Endothelial cell (in vitro differentiated cells): ENCODE measurements around the gene EIF4E1B. TPM values are rescaled to one million over a fixed set of nuclear protein-coding genes. Genes with fewer than 3 reads are reported as not detected.

Experiments
- DNase-seq: peaks from one replicate; pipeline ENCODE4 v3.0.0; 2021; ENCODE audit warnings: low spot score
- H3K27ac Mint-ChIP-seq: one replicate; pipeline ENCODE4 v1.8.0; 2021; ENCODE audit warnings: mixed read lengths, inconsistent platforms; ENCODE audit not compliant: unreplicated experiment
- H3K27me3 Mint-ChIP-seq: one replicate; pipeline ENCODE4 v1.8.0; 2021; ENCODE audit warnings: mild to moderate bottlenecking, moderate library complexity, mixed read lengths, inconsistent platforms; ENCODE audit not compliant: unreplicated experiment
- H3K36me3 Mint-ChIP-seq: one replicate; pipeline ENCODE4 v1.8.0; 2021; ENCODE audit warnings: mild to moderate bottlenecking, low read depth, mixed read lengths, inconsistent platforms; ENCODE audit not compliant: unreplicated experiment
- H3K4me1 Mint-ChIP-seq: one replicate; pipeline ENCODE4 v1.8.0; 2021; ENCODE audit warnings: mild to moderate bottlenecking, mixed read lengths, inconsistent platforms; ENCODE audit not compliant: unreplicated experiment
- H3K4me3 Mint-ChIP-seq: one replicate; pipeline ENCODE4 v1.8.0; 2021; ENCODE audit warnings: mild to moderate bottlenecking, mixed read lengths, inconsistent platforms; ENCODE audit not compliant: unreplicated experiment
- H3K9me3 Mint-ChIP-seq: one replicate; pipeline ENCODE4 v1.8.0; 2021; ENCODE audit warnings: mixed read lengths, inconsistent platforms; ENCODE audit not compliant: unreplicated experiment
- total RNA-seq: library from RNA; stranded (reverse); fragmentation: NEBNext Ultra II Directional; extraction: Animal tissue kit (Norgen Biotek cat#: 25700); gene quantifications from one replicate; pipeline ENCODE4 v1.2.1, GENCODE V29; 2021; ENCODE audit not compliant: unreplicated experiment
- TF ChIP-seq, protein P1 (sequence below): fragments of 200-600 bp; sonication (generic); IDR thresholded peaks from one replicate; pipeline ENCODE4 v1.5.0; 2021; ENCODE audit warnings: antibody characterized with exemption; ENCODE audit not compliant: unreplicated experiment

The EIF4E1B gene
- total RNA-seq, 1 donor from 2014 or later, result 0.54 TPM

DNA sequence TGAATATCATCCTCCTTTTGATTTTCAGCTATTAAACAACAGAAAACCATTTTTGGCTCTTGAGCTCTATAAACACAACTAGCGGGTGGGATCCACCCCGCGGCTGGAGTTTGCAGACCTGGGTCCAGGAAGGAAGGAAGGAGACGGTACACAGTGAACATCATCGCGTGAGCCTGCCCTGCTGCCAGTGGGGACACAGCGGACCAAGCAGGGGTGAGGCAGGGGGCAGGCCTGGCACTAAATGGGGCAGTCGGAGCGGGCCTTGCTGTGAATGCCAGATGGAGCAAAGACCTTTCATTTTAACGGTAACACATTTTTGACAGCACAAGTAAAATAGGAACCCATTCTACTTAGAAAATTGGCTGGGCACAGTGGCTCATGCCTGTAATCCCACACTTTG, 31.2 kb downstream of the EIF4E1B start:
- H3K27ac Mint-ChIP-seq, result peak overlapping the region; percentile 50
- no peak for DNase-seq
- H3K9me3 Mint-ChIP-seq, result no peaks in the 10 kb centered on the region
- TF ChIP-seq, protein P1, sequence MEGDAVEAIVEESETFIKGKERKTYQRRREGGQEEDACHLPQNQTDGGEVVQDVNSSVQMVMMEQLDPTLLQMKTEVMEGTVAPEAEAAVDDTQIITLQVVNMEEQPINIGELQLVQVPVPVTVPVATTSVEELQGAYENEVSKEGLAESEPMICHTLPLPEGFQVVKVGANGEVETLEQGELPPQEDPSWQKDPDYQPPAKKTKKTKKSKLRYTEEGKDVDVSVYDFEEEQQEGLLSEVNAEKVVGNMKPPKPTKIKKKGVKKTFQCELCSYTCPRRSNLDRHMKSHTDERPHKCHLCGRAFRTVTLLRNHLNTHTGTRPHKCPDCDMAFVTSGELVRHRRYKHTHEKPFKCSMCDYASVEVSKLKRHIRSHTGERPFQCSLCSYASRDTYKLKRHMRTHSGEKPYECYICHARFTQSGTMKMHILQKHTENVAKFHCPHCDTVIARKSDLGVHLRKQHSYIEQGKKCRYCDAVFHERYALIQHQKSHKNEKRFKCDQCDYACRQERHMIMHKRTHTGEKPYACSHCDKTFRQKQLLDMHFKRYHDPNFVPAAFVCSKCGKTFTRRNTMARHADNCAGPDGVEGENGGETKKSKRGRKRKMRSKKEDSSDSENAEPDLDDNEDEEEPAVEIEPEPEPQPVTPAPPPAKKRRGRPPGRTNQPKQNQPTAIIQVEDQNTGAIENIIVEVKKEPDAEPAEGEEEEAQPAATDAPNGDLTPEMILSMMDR, result no peak
- H3K4me1 Mint-ChIP-seq, result no peaks in the 10 kb centered on the region
- peaks cover 5% of the 10 kb centered on the region for H3K27me3 Mint-ChIP-seq
- peak overlapping the region; percentile 52 for H3K4me3 Mint-ChIP-seq
- H3K36me3 Mint-ChIP-seq, result no peaks in the 10 kb centered on the region

DNA sequence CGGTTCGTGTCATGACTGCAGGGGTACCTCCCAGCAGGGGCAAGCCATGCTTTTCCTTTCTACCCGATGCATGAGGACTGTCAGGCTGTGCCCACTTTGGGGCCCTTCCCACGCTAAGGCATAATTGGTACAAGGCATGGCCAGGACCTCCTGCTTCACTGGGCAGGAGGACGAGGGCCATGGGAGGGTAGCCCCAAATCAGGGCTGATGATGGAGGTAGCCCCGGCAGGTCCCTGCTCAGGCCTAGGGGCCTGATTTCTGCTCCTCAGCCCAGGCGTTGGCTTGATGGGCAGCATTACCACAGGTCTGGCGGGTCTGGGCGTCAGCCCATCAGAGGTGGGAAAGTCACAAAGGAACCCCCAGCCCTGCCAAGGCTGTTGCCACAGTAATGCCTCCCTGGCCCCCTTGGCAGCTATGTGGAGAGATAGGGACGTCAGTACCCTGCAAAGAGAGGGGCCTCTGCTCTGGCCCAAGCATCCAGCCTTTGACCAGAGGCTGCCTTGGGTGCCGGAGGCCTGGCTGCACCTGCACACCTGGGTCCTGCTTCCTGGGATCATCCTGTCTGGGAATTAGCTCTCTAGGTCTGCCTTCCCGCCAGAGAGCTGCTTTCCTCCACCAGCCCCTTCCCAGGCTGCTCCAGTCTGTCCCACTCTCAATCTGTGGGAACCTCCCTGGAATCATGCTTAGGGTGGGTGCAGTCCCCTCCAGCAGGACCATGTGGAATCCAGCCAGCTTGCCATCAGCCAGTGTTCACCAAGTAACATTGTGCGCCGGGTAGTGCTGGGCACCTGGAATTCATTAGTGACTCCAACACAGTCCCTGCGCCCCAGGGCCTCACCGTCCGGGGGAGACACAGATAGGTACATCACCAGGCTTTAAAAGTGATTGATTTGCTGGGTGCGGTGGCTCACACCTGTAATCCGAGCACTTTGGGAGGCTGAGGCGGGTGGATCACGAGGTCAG, 32.2 kb downstream of the EIF4E1B start:
- Mint-ChIP-seq H3K36me3 (no peaks in the 10 kb centered on the region), H3K27me3 (peaks cover 5% of the 10 kb centered on the region), H3K4me3 (no peak overlapping the region), H3K9me3 (no peaks in the 10 kb centered on the region), H3K4me1 (no peaks in the 10 kb centered on the region), H3K27ac (no peak overlapping the region)
- DNase-seq, result no peak
- TF ChIP-seq, protein P1, result no peak

DNA sequence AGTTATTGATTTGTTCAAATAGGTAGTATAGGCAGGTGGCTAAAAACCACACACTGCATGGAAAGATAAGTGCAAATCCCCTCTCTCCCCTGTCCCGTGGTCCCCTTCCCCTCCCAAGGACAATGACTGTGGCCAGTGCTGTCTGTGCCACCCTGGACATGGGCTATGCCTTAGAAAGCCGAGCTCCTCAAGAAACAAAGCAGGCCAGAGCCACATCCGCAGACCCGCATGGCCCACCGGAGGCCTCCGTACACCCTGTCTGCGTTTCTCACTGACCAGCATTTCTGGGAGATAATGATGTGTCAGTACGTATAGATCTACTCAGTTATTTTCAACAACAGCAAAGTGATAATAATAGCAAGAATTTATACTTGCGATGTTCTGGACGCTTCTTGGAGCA, 33.1 kb downstream of the EIF4E1B start:
- no peak overlapping the region for H3K27ac Mint-ChIP-seq
- peaks cover 5% of the 10 kb centered on the region for H3K27me3 Mint-ChIP-seq
- TF ChIP-seq, protein P1, result no peak
- no peak overlapping the region for H3K4me3 Mint-ChIP-seq
- H3K9me3 Mint-ChIP-seq, result no peaks in the 10 kb centered on the region
- DNase-seq, result no peak
- H3K36me3 Mint-ChIP-seq, result no peaks in the 10 kb centered on the region
- H3K4me1 Mint-ChIP-seq, result no peaks in the 10 kb centered on the region

DNA sequence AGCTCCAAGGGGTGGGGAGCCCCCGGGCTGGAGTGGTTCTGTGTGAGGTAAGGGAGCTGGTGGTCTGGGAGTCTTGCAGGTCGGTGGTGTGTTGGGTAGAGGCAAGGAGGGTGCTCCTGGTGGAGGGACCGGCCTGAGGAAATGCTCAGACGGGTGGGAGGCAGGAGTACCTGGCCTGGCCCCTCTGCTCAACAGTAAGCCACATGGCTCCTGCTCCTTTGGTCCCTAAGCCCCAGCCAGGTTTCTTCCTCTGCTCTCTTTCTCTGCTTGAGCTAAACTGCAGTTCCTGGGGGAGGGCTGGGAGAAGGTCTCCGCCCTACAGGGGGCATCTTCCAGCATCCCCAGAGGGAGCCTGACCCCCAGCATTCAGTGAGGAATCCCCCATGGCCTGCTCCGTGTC, 34.0 kb downstream of the EIF4E1B start:
- TF ChIP-seq, protein P1, result no peak
- no peaks in the 10 kb centered on the region for H3K9me3 Mint-ChIP-seq
- DNase-seq, result no peak

DNA sequence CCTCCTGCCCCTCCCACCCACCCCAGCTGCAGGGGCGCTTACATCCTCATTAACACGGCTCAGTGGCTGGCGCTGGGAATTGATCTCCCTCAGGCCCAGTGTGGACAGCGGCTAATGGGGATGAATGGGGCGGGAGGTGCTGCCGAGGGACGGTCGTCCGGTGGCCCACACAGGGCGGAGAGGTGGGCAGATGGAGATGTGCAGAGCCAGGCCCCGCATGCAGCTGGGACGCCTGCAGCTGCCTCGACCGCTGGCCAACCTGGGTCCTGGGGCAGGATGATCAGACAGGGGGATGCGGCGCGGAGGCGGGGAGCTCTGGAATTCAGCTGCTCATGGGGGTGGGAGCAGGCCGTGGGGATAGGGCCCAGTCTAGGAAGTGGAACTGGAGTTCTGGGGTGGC, 34.4 kb downstream of the EIF4E1B start:
- Mint-ChIP-seq H3K4me3 (no peak overlapping the region), H3K36me3 (no peaks in the 10 kb centered on the region), H3K9me3 (no peaks in the 10 kb centered on the region), H3K27ac (no peak overlapping the region), H3K4me1 (no peaks in the 10 kb centered on the region), H3K27me3 (peaks cover 7% of the 10 kb centered on the region)
- TF ChIP-seq, protein P1, result no peak
- no peak for DNase-seq

More for the DNA sequence above, 34.0 kb downstream of the EIF4E1B start:
- H3K4me1 Mint-ChIP-seq, result no peaks in the 10 kb centered on the region
- no peak overlapping the region for H3K4me3 Mint-ChIP-seq
- no peak overlapping the region for H3K27ac Mint-ChIP-seq
- no peaks in the 10 kb centered on the region for H3K36me3 Mint-ChIP-seq
- peaks cover 7% of the 10 kb centered on the region for H3K27me3 Mint-ChIP-seq
